Jurkat, Clone E6-1 (cell line): ENCODE results near the gene EVC.

Experiments used
- DNase-seq: peaks from one replicate; pipeline ENCODE4 v3.0.0-alpha.2; 2011; ENCODE audit warnings: low read depth, low spot score
- H3K4me3 ChIP-seq: 2 replicates; pipeline ENCODE4 v1.5.1; 2011; ENCODE audit warnings: mild to moderate bottlenecking, low read length, control low read depth, moderate library complexity

EVC gene

GRCh38 chr4:5857199-5857598 lies 146.2 kb downstream of the EVC start:
- DNase-seq = no peak
- no peak overlapping the region for H3K4me3 ChIP-seq

- DNase-seq = no peak
- no peak overlapping the region for H3K4me3 ChIP-seq
Measured at GRCh38 chr4:5858020-5858769, 147.2 kb downstream of the EVC start.

GRCh38 chr4:5863461-5864113 lies 152.6 kb downstream of the EVC start:
- DNase-seq = peak; percentile 51
- no peak overlapping the region for H3K4me3 ChIP-seq
